NK-92 (cell line): ENCODE measurements around the gene HSPA4.
"Not testable (repeated sequence)": the region's sequence is repeated elsewhere in the genome, so short reads cannot be mapped to it uniquely, and the experiment has no call there.

ENCODE experiments used
- DNase-seq: peaks from one replicate; lab custom pipeline; 2025; ENCODE audit not compliant: unreplicated experiment; lab: John Stamatoyannopoulos, UW

HSPA4 gene

DNA sequence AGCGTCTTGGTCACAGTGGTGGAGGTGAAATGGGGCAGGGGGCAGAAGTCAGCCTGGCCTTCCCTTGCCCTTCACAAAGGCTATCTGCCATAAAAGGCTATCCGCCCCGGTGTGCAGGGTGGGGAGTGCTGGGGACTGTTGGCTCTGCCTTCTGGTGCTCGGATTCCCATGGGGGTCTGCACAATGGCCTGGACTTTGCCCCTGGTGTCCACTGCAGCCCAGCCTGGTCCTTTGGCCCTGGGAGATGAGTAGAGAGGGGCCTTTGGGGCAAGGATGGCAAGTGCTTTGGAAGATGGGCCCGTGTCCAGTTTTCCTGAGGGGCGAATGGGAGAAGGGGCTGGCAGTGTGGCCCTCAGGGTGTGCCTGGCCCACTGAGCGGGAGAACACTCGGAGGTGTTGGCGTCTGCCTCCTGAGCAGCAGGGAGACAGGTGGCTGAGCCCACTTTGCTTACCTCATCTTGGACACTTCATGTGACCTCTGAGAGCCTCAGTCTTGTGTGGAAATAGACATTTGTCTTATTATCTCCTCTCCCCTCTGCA, 69.9 kb downstream of the HSPA4 start:
- no peak for DNase-seq

DNA sequence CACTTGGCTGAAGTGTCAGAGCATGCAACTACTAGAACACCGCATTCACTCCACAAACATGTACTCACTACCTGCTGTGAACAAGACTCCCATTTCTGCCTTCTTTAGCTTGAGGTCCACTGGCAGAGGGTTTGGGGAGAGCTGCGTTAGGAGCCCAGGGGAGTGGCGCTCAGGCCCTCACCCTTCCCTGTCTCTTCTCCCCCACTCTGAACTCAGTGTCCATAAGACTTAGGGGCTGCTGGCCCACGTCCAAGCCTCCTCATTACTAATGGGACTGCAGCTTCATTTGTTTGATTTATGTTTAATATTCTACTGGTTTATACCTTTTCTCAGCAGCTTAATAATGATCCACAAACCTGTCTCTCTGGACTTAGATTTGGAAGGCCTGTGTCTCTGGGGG, 70.9 kb downstream of the HSPA4 start:
- DNase-seq, result no peak

DNA sequence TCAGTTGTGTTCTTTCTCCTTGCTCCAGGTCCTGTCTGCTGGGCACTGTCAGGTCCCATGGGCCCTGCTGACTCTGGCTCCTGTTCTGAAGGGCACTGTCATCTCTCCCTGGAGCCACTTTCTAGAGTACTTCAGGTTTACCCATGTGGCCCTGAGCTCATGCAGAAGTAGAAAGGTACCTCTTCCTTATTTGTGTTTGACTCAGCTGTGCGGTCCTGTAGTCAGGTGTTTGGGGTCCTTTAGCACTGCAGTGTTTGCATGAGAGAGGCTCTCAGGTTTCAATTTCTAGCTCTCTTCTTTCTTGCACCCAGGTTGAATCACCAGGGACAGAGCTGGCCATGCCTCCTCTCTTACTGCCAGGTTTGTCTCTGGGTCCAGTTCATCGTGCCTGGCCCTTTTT, 71.5 kb downstream of the HSPA4 start:
- DNase-seq, result no peak

DNA sequence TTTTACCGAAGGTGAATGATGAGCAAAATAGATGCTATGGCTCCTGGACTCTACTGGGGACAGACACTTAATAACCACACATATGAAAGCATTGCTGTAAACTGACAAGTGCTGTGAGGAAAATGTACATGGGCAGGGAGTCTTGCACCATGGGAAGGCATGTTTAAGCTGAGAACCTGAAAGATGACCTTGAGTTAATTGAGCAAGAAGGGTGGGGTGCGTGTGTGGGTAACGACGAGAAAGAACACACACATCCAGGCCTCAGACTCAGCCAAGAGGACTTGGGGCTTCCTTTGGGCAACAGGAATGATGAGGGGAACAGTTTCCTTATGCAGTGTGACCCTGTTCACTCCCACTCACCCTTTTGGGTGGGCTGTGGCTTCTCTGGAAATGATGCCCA, 73.1 kb downstream of the HSPA4 start:
- no peak for DNase-seq

DNA sequence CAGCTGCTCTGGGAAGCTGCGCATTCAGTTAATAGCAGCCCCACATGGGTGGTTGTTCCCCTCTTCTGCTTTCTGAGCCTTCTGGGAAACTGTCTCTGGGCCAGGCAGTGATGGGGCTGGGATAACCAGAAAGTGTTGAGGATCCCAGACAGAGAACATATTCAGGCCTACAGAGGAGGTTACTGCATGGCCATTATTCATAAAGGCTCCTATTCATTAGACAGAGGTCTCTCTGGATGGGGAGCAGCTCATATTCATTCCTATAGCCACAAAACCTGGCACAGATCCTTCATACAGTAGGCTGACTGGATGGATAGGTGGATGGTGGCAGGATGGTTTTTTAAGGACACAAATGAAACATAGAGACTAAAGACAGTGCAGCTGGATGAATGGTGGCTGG, 76.3 kb downstream of the HSPA4 start:
- DNase-seq, result no peak

DNA sequence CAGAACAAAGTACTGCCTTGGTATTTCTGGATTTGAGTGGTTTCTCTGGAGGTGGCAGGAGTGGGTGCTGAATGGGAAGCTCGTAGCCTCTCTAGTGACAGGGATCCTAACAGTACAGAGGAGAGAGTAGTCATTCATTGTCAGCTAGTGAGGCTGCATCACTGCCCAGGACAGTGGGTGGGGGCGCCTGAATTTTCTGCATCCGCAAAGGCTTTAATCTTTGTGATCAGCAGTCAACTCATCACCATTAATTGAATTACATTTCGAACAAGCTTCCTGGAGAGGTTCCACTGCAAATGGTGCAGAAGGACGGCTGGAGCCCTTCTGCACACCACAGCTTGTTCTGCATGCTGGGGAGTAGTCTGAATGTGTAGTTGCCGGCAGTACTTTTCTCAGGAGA, 77.5 kb downstream of the HSPA4 start:
- no peak for DNase-seq

- no peak for DNase-seq
Measured at GRCh38 chr5:133129950-133130349, 78.1 kb downstream of the HSPA4 start.

- no peak for DNase-seq
Measured at GRCh38 chr5:133130387-133131118, 78.7 kb downstream of the HSPA4 start.

DNA sequence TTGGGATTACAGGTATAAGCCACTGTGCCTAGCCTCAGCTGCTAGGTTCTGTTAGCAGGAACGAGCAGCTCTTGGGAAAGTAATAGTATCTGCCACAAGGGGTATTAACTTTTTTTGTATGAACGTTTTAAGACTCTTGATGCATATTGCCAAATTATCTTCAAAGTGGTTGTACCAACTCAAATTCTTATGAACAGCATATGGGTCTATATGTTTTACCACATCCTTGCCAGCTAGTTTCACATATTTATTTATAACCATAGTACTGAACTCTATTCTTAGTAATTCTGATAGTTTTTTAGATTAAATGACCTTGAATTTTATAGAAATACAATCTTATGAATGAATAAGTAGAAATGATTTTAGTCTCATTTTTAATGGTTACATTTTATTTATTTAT, 80.9 kb downstream of the HSPA4 start:
- no peak for DNase-seq

DNA sequence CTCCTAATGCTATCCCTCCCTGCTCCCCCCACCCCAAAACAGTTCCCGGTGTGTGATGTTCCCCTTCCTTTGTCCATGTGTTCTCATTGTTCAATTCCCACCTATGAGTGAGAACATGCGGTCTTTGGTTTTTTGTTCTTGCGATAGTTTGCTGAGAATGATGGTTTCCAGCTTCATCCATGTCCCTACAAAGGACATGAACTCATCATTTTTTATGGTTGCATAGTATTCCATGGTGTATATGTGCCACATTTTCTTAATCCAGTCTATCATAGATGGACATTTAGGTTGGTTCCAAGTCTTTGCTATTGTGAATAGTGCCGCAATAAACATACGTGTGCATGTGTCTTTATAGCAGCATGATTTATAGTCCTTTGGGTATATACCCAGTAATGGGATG, 81.4 kb downstream of the HSPA4 start:
- DNase-seq, result not testable (repeated sequence)

DNA sequence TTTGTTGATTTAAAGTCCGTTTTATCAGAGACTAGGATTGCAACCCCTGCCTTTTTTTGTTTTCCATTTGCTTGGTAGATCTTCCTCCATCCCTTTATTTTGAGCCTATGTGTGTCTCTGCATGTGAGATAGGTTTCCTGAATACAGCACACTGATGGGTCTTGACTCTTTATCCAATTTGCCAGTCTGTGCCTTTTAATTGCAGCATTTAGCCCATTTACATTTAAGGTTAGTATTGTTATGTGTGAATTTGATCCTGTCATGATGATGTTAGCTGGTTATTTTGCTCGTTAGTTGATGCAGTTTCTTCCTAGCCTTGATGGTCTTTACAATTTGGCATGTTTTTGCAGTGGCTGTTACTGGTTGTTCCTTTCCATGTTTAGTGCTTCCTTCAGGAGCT, 85.1 kb downstream of the HSPA4 start:
- DNase-seq, result not testable (repeated sequence)

- no peak for DNase-seq
Measured at GRCh38 chr5:133140311-133140710, 88.5 kb downstream of the HSPA4 start.

GRCh38 chr5:133141746-133142145, 89.9 kb downstream of the HSPA4 start:
- no peak for DNase-seq

GRCh38 chr5:133142782-133143181, 91.0 kb downstream of the HSPA4 start:
- no peak for DNase-seq

- no peak for DNase-seq
Measured at GRCh38 chr5:133144245-133144981, 92.6 kb downstream of the HSPA4 start.

DNA sequence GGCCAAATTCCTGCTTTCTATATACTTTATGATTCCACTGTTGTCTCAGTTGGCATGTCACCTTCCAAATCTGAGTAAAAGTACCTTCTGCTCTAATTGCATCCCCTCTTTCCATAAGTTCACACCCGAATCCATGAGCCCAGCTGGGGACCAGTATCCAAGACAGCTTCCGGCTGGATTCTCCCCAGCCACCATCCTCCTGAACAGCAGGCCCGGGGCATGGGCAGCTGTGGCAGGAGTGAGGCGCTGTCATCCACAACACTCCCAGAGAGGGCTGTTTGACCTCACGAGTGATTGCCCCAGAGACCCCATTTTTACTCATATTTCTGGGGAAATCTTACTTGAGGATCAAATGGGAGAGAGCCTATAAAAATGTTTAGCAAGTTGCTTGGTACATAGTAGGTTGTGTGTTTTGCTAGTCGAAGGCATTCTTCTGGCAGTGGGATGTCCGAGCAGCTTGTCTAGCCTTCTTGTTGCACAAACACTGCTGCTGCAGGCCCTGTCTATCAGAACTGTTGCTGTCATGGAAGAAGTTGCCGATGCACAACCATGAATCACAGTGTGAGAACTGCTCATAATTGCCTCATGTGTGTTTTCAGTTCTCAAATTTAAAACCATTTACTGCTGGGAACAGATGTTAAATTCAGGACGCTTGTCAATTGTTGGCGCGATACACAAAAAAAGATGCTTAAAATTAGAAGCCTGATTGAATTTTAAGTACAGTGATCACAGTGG, 93.8 kb downstream of the HSPA4 start:
- DNase-seq, result no peak

- DNase-seq, result no peak
Measured at GRCh38 chr5:133147411-133147810, 95.6 kb downstream of the HSPA4 start.

DNA sequence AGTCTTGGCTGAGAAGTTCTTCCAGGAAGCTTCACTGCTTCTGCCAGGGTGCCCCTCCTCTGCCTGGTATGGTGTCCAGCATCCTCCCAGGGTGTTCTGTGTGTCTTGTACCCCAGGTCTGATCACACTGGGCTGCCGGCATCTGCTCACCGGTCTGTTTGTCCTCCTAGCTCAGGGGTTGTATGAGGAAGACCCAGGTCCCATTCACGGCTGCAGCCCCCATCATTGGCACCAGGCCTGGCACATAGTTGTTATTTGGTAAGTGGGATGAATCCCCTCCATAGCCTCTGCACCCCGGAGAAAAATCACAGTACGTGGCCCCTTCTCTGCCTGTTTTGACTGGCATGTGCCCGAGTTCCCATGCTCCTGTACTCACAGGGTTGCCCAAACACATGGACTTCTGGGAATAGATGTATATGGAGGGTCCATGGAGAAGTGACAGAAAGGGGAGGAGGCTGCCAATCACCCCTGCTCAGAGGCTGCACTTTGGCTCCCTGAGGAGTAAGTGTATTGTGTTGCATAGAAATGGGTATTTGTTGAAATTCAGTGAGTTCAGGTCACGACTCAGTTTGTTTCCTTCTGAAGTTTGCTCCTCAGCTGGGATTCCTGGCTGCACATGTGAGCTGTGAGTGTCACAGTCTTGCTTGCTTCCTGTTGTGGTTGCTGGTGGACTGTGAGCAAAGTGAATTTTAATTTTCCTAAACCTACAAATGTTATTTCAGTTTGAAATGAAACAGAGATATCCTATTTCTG, 96.2 kb downstream of the HSPA4 start:
- no peak for DNase-seq

DNA sequence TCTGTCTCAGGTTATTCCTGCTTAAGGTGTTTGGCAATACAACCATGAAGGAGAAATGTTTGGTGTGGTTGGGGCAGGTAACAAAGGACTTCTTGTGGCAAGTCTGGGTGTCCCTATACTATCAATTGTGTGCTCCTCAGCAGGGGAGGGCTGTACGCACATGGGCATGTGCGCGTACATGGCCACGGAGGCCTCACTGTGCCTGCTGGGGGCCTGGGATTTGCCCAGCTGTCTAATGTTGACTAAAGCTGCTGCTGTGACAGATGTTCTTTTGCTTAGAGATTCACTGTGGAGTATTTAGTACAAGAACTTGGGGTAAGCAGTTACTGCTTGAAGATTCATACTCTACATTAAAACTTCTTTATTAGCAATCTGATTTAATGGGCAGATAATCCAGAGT, 97.5 kb downstream of the HSPA4 start:
- DNase-seq, result no peak

DNA sequence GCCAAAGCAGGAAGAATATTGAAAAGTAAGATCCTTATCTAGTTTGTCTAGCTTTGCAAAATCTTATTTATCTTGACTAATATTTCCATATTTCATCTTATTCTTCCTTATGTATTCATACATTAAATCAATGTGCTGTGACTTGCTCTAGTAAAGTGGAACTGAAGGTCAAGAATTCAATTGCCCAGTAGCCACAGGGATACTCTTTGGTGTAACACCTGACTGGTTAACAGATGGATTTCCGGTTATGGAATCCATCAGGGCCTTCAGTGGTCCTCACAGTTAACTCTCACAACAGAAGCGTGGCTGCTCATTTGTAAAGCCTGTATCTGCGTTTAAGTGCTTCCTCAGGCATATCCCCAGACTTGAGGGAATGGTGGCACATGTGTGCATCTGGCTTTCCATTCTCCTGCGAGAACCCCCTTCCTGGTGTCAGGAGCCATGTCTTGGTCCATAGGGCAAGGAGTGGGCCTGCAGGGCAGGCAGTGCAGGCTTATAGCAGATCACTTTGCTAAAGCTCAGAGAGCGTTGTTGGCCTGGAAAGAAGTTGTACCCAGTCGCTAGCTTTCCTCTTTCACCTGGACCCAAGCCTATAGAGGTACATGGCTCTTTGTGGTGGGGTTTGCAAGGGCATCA, 99.2 kb downstream of the HSPA4 start:
- DNase-seq, result no peak
